GM18873 (cell line): ENCODE data around the gene RAD51AP1.
"Not testable (repeated sequence)": the region's sequence is repeated elsewhere in the genome, so short reads cannot be mapped to it uniquely, and the experiment has no call there.

ENCODE experiments used
- ATAC-seq: cut with Tn5 transposase; IDR thresholded peaks from one replicate; pipeline ENCODE4 v1.9.1; 2021; ENCODE audit warnings: mild to moderate bottlenecking, moderate library complexity, moderate number of reproducible peaks; ENCODE audit not compliant: unreplicated experiment, low FRiP score

RAD51AP1 gene

GRCh38 chr12:4538207-4539160, at the start of gene RAD51AP1:
Gene RAD51AP1 (plus strand): TSS chr12:4538890. CDS start chr12:4538940, 50 bp downstream.
- peak; percentile 73 for ATAC-seq

GRCh38 chr12:4489556-4489955, 49.1 kb upstream of the RAD51AP1 start:
- ATAC-seq = no peak

- no peak for ATAC-seq
These were observed 47.7 kb upstream of the RAD51AP1 start for GRCh38 chr12:4490973-4491372.

GRCh38 chr12:4496145-4496838, 42.4 kb upstream of the RAD51AP1 start:
- no peak for ATAC-seq

GRCh38 chr12:4499186-4499585, 39.5 kb upstream of the RAD51AP1 start:
- no peak for ATAC-seq

- ATAC-seq = no peak
These were observed 33.2 kb upstream of the RAD51AP1 start for GRCh38 chr12:4505376-4505986.

GRCh38 chr12:4506430-4506829, 32.3 kb upstream of the RAD51AP1 start:
- ATAC-seq = no peak

- no peak for ATAC-seq
These were observed 31.8 kb upstream of the RAD51AP1 start for GRCh38 chr12:4506870-4507269.

GRCh38 chr12:4508503-4508902, 30.2 kb upstream of the RAD51AP1 start:
- not testable (repeated sequence) for ATAC-seq

- ATAC-seq = not testable (repeated sequence)
These were observed 29.4 kb upstream of the RAD51AP1 start for GRCh38 chr12:4509269-4509668.

- no peak for ATAC-seq
These were observed 20.5 kb upstream of the RAD51AP1 start for GRCh38 chr12:4518106-4518728.

GRCh38 chr12:4523443-4523842, 15.2 kb upstream of the RAD51AP1 start:
- ATAC-seq = not testable (repeated sequence)

- no peak for ATAC-seq
These were observed 11.7 kb upstream of the RAD51AP1 start for GRCh38 chr12:4526923-4527546.

- ATAC-seq = no peak
These were observed 8.5 kb upstream of the RAD51AP1 start for GRCh38 chr12:4530160-4530559.

GRCh38 chr12:4530982-4531586, 7.6 kb upstream of the RAD51AP1 start:
- no peak for ATAC-seq

GRCh38 chr12:4535092-4535491, 3.6 kb upstream of the RAD51AP1 start:
- no peak for ATAC-seq

- ATAC-seq = no peak
These were observed 2.8 kb upstream of the RAD51AP1 start for GRCh38 chr12:4535871-4536270.

GRCh38 chr12:4539167-4539870, 629 bp downstream of the RAD51AP1 start:
- no peak for ATAC-seq

GRCh38 chr12:4540170-4540569, 1.5 kb downstream of the RAD51AP1 start:
- ATAC-seq = no peak
